Cardiac muscle cell (in vitro differentiated cells and primary cell): ENCODE measurements around the gene APBB3. TPM values are rescaled to one million over a fixed set of nuclear protein-coding genes. Genes with fewer than 3 reads are reported as not detected.

Source experiments
- DNase-seq, 2 donors: peaks; one replicate each; pipeline versions ENCODE4 v3.0.0 to v3.0.0-alpha.2; 2010 to 2017; ENCODE audit warnings: low read depth in 1 of 2, low spot score in 1 of 2
- H3K27ac ChIP-seq: fragments of 200-600 bp; sonication (generic); 2 replicates; pipeline ENCODE4 v1.5.1; 2016
- H3K27me3 ChIP-seq: fragments of 200-600 bp; sonication (generic); 2 replicates; pipeline ENCODE4 v1.6.0; 2016; ENCODE audit warnings: control low read depth
- H3K36me3 ChIP-seq: fragments of 200-600 bp; sonication (generic); 2 replicates; pipeline ENCODE4 v1.5.1; 2016; ENCODE audit warnings: control low read depth
- H3K4me1 ChIP-seq: fragments of 200-600 bp; sonication (generic); 2 replicates; pipeline ENCODE4 v1.8.1; 2017; ENCODE audit warnings: low read depth, mild to moderate bottlenecking, mixed run types
- H3K4me3 ChIP-seq: fragments of 200-600 bp; sonication (generic); 2 replicates; pipeline ENCODE4 v1.5.1; 2016; ENCODE audit warnings: mild to moderate bottlenecking
- H3K9me3 ChIP-seq: fragments of 200-600 bp; sonication (generic); 2 replicates; pipeline ENCODE4 v1.5.1; 2017; ENCODE audit warnings: low read depth, mild to moderate bottlenecking, control low read depth
- polyA plus RNA-seq: library from polyadenylated mRNA; unstranded; fragments of >200 nt; fragmentation: Nextera tagmentation; extraction: Ambion mirVana; gene quantifications from 2 replicates; pipeline ENCODE4 v1.2.1, GENCODE V29; 2016
- total RNA-seq: library from RNA; depleted of rRNA; stranded (reverse); fragments of >200 nt; gene quantifications from 2 replicates; pipeline ENCODE4 v1.2.3, GENCODE V29; 2016
- TF ChIP-seq, protein P1 (sequence below): IDR thresholded peaks from 2 replicates; pipeline ENCODE4 v1.5.1; 2012; ENCODE audit warnings: low read depth, mild to moderate bottlenecking, low read length

Gene APBB3
- total RNA-seq, result 34.2 and 45.4 TPM in 2 replicates
- 61.8 and 66.2 TPM in 2 replicates for polyA plus RNA-seq

DNA sequence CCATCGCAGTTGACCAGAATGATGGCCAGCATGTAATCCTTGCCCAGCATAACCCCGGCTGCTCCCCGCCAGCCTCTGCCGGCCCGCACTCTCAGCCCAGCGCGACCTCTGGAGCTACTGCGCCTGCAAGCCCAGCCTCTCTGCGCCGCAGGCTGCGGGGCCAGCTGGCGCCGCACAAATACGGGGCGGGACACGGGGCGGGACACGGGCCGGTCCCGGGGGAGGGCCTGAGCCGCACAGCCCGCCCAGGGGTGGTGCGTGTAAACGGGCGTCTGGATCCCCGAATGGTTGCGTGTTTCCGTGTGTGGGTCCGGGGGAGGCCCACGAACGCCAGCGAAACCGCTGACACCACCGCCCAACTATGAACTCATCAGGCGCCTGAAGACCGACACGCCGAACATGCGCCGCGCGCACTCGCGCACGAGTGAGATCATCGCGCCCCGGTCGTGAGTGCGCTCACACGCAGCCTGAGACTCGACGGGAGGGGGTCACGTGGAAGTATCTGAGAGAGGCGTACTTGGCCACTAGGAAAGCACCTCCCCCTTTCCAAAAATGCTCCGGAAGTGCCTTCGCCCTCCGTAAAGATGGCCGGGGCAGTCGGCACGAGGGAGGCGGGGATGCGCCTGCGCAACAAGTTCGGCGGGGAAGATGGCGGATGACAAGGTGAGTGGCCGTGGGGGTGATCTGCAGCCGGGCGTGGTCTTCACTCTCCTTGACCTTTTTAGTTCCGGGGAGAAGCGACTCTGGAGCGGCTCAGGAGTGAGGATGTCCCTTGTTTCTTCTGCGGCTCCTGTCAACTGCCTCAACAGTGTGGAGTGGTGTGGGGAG, at the start of gene APBB3, which contains the start of gene SLC35A4:
TSS of gene APBB3 (minus strand) at position 403 of the 828 bp plus-strand sequence. CDS start at position 50, 353 bp downstream.
TSS of gene SLC35A4 (plus strand) at position 633 of the 828 bp plus-strand sequence. CDS start 2,342 bp downstream, outside the sequence.
- peak within 1 kb of the TSS; percentile 50 for H3K4me3 ChIP-seq
- H3K27me3 ChIP-seq, result no peaks in the 10 kb centered on the region
- TF ChIP-seq, protein P1, sequence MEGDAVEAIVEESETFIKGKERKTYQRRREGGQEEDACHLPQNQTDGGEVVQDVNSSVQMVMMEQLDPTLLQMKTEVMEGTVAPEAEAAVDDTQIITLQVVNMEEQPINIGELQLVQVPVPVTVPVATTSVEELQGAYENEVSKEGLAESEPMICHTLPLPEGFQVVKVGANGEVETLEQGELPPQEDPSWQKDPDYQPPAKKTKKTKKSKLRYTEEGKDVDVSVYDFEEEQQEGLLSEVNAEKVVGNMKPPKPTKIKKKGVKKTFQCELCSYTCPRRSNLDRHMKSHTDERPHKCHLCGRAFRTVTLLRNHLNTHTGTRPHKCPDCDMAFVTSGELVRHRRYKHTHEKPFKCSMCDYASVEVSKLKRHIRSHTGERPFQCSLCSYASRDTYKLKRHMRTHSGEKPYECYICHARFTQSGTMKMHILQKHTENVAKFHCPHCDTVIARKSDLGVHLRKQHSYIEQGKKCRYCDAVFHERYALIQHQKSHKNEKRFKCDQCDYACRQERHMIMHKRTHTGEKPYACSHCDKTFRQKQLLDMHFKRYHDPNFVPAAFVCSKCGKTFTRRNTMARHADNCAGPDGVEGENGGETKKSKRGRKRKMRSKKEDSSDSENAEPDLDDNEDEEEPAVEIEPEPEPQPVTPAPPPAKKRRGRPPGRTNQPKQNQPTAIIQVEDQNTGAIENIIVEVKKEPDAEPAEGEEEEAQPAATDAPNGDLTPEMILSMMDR, result no peak
- peak within 1 kb of the TSS; percentile 85 for H3K27ac ChIP-seq
- peaks cover 14% of the 10 kb centered on the region for H3K4me1 ChIP-seq
- H3K36me3 ChIP-seq, result peaks cover 4% of the 10 kb centered on the region
- peak; percentile 97 to 99 for DNase-seq
- H3K9me3 ChIP-seq, result no peaks in the 10 kb centered on the region

GRCh38 chr5:140611020-140611521, 46.7 kb upstream of the APBB3 start:
- Histone ChIP-seq H3K27me3 (no peaks in the 10 kb centered on the region), H3K4me3 (no peak overlapping the region), H3K36me3 (no peaks in the 10 kb centered on the region), H3K4me1 (no peaks in the 10 kb centered on the region), H3K27ac (no peak overlapping the region), H3K9me3 (no peaks in the 10 kb centered on the region)
- TF ChIP-seq, protein P1, result no peak
- DNase-seq, result peak in 1 of 2 donors; percentile 75

DNA sequence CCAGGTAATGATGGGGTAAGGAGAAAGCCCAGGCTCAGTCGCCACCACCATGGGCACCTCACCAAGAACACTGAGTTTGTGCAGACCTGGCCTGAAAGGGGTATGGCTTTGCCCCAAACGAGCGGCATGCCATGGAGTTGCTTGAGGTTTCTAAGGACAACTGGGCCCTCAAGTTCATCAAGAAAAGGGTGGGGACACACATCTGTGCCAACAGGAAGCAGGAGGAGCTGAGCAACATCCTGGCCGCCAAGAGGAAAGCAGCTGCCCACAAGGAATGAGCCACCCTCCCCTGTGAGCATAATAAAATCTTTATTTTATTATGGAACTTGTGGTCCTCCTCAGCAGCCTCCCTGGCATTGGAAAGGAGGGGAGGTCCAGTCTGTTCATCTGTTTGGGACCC, 44.7 kb upstream of the APBB3 start:
- Histone ChIP-seq H3K27me3 (no peaks in the 10 kb centered on the region), H3K36me3 (no peaks in the 10 kb centered on the region), H3K9me3 (no peaks in the 10 kb centered on the region), H3K4me3 (no peak overlapping the region), H3K4me1 (no peaks in the 10 kb centered on the region), H3K27ac (no peak overlapping the region)
- TF ChIP-seq, protein P1, result no peak
- peak in 1 of 2 donors; percentile 45 for DNase-seq

GRCh38 chr5:140608722-140609121, 44.3 kb upstream of the APBB3 start:
- TF ChIP-seq, protein P1, result no peak
- H3K4me3 ChIP-seq, result no peak overlapping the region
- DNase-seq, result no peak
- H3K4me1 ChIP-seq, result no peaks in the 10 kb centered on the region
- H3K27ac ChIP-seq, result no peak overlapping the region
- no peaks in the 10 kb centered on the region for H3K27me3 ChIP-seq
- no peaks in the 10 kb centered on the region for H3K36me3 ChIP-seq
- H3K9me3 ChIP-seq, result no peaks in the 10 kb centered on the region

- Histone ChIP-seq H3K4me1 (no peaks in the 10 kb centered on the region), H3K9me3 (no peaks in the 10 kb centered on the region), H3K27me3 (no peaks in the 10 kb centered on the region), H3K27ac (no peak overlapping the region), H3K4me3 (no peak overlapping the region), H3K36me3 (no peaks in the 10 kb centered on the region)
- DNase-seq, result peak in 1 of 2 donors; percentile 34
- TF ChIP-seq, protein P1, result no peak
Measured at GRCh38 chr5:140607031-140607430, 42.6 kb upstream of the APBB3 start.
